Ishikawa (cell line): ENCODE measurements around the gene KLHL5.

Experiments used
- CEBPB ChIP-seq: IDR thresholded peaks from 2 replicates; pipeline ENCODE4 v1.6.1; 2012
- CREB1 ChIP-seq: IDR thresholded peaks from 2 replicates; pipeline ENCODE4 v1.6.1; 2012; ENCODE audit warnings: low read depth
- EGR1 ChIP-seq: IDR thresholded peaks from 2 replicates; pipeline ENCODE4 v1.6.1; 2012
- EP300 ChIP-seq: IDR thresholded peaks from 2 replicates; pipeline ENCODE4 v1.6.1; 2012; ENCODE audit warnings: borderline replicate concordance
- FOXM1 ChIP-seq: IDR thresholded peaks from 2 replicates; pipeline ENCODE4 v1.6.1; 2012; ENCODE audit warnings: low read depth, borderline replicate concordance
- NFIC ChIP-seq: IDR thresholded peaks from 2 replicates; pipeline ENCODE4 v1.6.1; 2012
- RAD21 ChIP-seq: IDR thresholded peaks from 2 replicates; pipeline ENCODE4 v1.6.1; 2012; ENCODE audit warnings: low read depth
- TAF1 ChIP-seq: IDR thresholded peaks from 2 replicates; pipeline ENCODE4 v1.6.1; 2012; ENCODE audit warnings: low read depth, mild to moderate bottlenecking
- TCF12 ChIP-seq: IDR thresholded peaks from 2 replicates; pipeline ENCODE4 v1.6.1; 2012; ENCODE audit warnings: low read depth
- TEAD4 ChIP-seq: IDR thresholded peaks from 2 replicates; pipeline ENCODE4 v1.6.1; 2012
- YY1 ChIP-seq: IDR thresholded peaks from 2 replicates; pipeline ENCODE4 v1.6.1; 2012; ENCODE audit warnings: low read depth
- ZBTB7A ChIP-seq: IDR thresholded peaks from 2 replicates; pipeline ENCODE4 v1.6.1; 2012; ENCODE audit warnings: low read depth
- TF ChIP-seq, protein P1 (sequence below): IDR thresholded peaks from 2 replicates; pipeline ENCODE4 v1.6.1; 2012; ENCODE audit warnings: low read depth, mild to moderate bottlenecking
- TF ChIP-seq, protein P2 (sequence below): IDR thresholded peaks from 2 replicates; pipeline ENCODE4 v1.6.1; 2012
- TF ChIP-seq, protein P3 (sequence below): IDR thresholded peaks from 2 replicates; pipeline ENCODE4 v1.6.1; 2012

Gene KLHL5

DNA sequence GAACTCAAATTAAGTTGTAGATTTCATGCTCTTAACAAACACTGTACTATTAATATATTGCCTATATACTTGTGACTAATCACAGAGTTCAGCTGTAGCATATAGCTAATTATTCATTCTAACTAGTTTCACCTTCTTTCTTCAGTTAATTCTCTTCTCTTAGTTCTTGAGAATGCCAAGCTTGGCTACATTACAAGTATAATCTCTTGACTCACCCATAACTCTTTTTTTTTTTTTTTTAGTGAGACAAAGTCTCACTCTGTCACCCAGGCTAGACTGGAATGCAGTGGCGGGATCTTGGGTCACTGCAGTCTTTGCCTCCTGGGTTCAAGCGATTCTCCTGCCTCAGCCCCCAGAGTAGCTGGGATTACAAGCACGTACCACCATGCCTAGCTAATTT is 5.4 kb downstream of the KLHL5 start:
- TF ChIP-seq ZBTB7A (no peak), NFIC (no peak)
- TF ChIP-seq, protein P1, sequence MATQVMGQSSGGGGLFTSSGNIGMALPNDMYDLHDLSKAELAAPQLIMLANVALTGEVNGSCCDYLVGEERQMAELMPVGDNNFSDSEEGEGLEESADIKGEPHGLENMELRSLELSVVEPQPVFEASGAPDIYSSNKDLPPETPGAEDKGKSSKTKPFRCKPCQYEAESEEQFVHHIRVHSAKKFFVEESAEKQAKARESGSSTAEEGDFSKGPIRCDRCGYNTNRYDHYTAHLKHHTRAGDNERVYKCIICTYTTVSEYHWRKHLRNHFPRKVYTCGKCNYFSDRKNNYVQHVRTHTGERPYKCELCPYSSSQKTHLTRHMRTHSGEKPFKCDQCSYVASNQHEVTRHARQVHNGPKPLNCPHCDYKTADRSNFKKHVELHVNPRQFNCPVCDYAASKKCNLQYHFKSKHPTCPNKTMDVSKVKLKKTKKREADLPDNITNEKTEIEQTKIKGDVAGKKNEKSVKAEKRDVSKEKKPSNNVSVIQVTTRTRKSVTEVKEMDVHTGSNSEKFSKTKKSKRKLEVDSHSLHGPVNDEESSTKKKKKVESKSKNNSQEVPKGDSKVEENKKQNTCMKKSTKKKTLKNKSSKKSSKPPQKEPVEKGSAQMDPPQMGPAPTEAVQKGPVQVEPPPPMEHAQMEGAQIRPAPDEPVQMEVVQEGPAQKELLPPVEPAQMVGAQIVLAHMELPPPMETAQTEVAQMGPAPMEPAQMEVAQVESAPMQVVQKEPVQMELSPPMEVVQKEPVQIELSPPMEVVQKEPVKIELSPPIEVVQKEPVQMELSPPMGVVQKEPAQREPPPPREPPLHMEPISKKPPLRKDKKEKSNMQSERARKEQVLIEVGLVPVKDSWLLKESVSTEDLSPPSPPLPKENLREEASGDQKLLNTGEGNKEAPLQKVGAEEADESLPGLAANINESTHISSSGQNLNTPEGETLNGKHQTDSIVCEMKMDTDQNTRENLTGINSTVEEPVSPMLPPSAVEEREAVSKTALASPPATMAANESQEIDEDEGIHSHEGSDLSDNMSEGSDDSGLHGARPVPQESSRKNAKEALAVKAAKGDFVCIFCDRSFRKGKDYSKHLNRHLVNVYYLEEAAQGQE, result no peak

DNA sequence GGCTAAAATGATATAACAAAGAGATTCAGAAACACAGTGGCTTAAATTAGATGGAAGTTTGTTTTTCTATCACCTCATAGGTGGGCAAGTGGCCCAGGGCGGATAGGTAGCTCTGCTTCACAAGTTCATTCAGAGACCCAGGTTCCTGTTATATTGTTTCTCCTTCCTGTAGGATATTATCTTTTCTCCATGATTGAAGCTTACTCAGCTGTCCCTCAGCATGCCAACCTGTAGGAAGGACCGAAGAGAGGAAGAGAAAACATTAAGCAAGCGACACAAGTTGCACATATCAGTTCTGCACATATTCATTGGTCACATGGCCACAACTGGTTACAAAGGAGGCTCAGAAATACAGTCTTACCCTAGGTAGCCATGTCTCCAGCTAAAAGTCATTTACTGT is 6.9 kb downstream of the KLHL5 start:
- no peak for TF ChIP-seq TEAD4
- TF ChIP-seq, protein P2, sequence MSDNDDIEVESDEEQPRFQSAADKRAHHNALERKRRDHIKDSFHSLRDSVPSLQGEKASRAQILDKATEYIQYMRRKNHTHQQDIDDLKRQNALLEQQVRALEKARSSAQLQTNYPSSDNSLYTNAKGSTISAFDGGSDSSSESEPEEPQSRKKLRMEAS, result no peak
- TF ChIP-seq RAD21, result no peak
- TF ChIP-seq FOXM1, result no peak
- TF ChIP-seq, protein P3, sequence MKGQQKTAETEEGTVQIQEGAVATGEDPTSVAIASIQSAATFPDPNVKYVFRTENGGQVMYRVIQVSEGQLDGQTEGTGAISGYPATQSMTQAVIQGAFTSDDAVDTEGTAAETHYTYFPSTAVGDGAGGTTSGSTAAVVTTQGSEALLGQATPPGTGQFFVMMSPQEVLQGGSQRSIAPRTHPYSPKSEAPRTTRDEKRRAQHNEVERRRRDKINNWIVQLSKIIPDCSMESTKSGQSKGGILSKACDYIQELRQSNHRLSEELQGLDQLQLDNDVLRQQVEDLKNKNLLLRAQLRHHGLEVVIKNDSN, result no peak
- no peak for TF ChIP-seq CREB1
- TF ChIP-seq, protein P1, result no peak
- TF ChIP-seq TCF12, result no peak
- TF ChIP-seq YY1, result no peak

DNA sequence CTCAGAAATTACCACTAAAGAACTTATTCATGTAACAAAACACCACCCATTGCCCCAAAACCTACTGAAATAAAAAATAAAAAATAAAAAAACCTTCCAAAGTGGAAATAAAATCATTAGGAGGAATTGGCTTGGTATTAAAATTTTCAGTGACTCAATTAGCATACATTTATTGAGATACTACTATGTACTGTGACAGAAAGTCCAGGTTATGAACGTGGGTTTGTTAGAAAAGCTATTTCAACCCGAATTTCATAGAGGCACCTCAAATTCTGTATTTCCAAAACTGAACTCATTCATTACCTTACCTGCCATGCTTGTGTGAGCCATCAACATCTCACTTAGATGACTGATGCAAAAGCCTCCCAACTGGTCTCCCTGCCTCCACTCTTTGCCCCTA is 16.8 kb downstream of the KLHL5 start:
- TF ChIP-seq CEBPB, result no peak
- no peak for TF ChIP-seq FOXM1
- TF ChIP-seq EP300, result no peak
- TF ChIP-seq, protein P3, result no peak
- no peak for TF ChIP-seq TAF1
- no peak for TF ChIP-seq ZBTB7A
- TF ChIP-seq, protein P1, result no peak
- TF ChIP-seq NFIC, result no peak
- no peak for TF ChIP-seq YY1
- TF ChIP-seq EGR1, result no peak
- no peak for TF ChIP-seq CREB1
- no peak for TF ChIP-seq TCF12
- TF ChIP-seq TEAD4, result no peak
- TF ChIP-seq, protein P2, result no peak
- TF ChIP-seq RAD21, result no peak

DNA sequence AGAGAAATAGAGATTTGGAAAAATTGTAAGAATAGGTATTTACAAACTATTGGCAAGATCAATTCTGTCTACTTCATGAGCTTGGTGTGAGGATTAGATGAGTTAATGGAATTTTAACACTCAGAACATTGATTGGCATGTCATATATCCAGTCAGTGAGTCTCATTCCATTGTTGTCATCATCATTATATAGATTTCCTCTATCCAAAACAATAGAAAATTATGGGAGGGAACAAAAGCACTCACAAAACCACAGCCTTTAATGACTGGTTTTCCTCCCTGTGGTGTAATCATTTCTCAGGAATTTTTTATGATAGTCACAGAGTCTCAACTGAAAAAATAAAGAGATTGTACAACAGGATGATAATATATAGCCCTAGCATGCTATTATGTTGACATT is 21.1 kb downstream of the KLHL5 start:
- TF ChIP-seq EP300 (no peak), ZBTB7A (no peak), YY1 (no peak), NFIC (no peak), FOXM1 (no peak)
- TF ChIP-seq, protein P2, result no peak

DNA sequence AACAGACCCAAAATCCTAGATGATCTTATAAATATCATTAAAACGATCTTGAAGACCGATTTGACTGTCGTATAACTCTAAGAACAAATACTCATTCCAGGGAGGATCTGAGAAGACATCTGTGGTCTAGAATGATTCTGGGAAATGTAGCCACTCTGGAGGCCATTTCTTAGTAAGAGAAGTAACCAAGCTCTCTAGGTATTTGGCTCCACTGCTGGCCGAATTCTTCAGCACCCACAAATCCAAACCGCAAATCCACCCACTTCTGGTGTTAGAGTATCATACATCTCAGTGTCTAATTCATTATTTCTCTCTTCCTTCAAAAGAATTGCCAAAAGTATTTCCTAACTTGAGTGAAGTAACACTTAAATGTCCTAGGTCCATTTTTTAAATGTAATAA is 23.9 kb downstream of the KLHL5 start:
- no peak for TF ChIP-seq NFIC
- TF ChIP-seq EGR1, result no peak
- TF ChIP-seq TAF1, result no peak
- no peak for TF ChIP-seq FOXM1
- TF ChIP-seq, protein P2, result no peak
